Ishikawa (cell line): Measurements from ENCODE around the gene GCG.

Experiments
- CEBPB ChIP-seq: IDR thresholded peaks from 2 replicates; pipeline ENCODE4 v1.6.1; 2012
- CREB1 ChIP-seq: IDR thresholded peaks from 2 replicates; pipeline ENCODE4 v1.6.1; 2012; ENCODE audit warnings: low read depth
- EGR1 ChIP-seq: IDR thresholded peaks from 2 replicates; pipeline ENCODE4 v1.6.1; 2012
- EP300 ChIP-seq: IDR thresholded peaks from 2 replicates; pipeline ENCODE4 v1.6.1; 2012; ENCODE audit warnings: borderline replicate concordance
- FOXM1 ChIP-seq: IDR thresholded peaks from 2 replicates; pipeline ENCODE4 v1.6.1; 2012; ENCODE audit warnings: low read depth, borderline replicate concordance
- NFIC ChIP-seq: IDR thresholded peaks from 2 replicates; pipeline ENCODE4 v1.6.1; 2012
- RAD21 ChIP-seq: IDR thresholded peaks from 2 replicates; pipeline ENCODE4 v1.6.1; 2012; ENCODE audit warnings: low read depth
- TAF1 ChIP-seq: IDR thresholded peaks from 2 replicates; pipeline ENCODE4 v1.6.1; 2012; ENCODE audit warnings: low read depth, mild to moderate bottlenecking
- TCF12 ChIP-seq: IDR thresholded peaks from 2 replicates; pipeline ENCODE4 v1.6.1; 2012; ENCODE audit warnings: low read depth
- TEAD4 ChIP-seq: IDR thresholded peaks from 2 replicates; pipeline ENCODE4 v1.6.1; 2012
- YY1 ChIP-seq: IDR thresholded peaks from 2 replicates; pipeline ENCODE4 v1.6.1; 2012; ENCODE audit warnings: low read depth
- ZBTB7A ChIP-seq: IDR thresholded peaks from 2 replicates; pipeline ENCODE4 v1.6.1; 2012; ENCODE audit warnings: low read depth
- TF ChIP-seq, protein P1 (sequence below): IDR thresholded peaks from 2 replicates; pipeline ENCODE4 v1.6.1; 2012
- TF ChIP-seq, protein P2 (sequence below): IDR thresholded peaks from 2 replicates; pipeline ENCODE4 v1.6.1; 2012
- TF ChIP-seq, protein P3 (sequence below): IDR thresholded peaks from 2 replicates; pipeline ENCODE4 v1.6.1; 2012; ENCODE audit warnings: low read depth, mild to moderate bottlenecking

Gene GCG

DNA sequence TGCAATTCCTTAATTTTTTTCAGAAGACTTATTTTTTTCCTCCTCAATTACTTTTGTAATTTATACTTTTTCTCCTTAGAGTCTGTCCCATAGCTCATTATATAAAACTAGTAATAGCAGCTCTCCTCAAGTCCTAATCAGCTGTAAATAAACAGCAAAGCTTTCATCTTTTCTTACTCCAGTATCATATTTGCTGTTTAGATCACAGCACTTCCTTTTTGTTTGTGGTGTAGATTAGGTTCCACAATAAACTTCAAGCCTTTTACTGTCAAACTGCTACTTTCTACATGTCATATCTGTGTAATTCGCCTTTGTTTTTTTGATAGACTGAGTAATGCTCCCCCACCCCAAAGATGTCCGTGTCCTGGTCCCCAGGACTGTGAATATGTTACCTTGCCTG is 25.5 kb downstream of the GCG start:
- TF ChIP-seq CEBPB = no peak
- no peak for TF ChIP-seq NFIC
- TF ChIP-seq, protein P1, sequence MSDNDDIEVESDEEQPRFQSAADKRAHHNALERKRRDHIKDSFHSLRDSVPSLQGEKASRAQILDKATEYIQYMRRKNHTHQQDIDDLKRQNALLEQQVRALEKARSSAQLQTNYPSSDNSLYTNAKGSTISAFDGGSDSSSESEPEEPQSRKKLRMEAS = no peak
- no peak for TF ChIP-seq EP300
- TF ChIP-seq, protein P2, sequence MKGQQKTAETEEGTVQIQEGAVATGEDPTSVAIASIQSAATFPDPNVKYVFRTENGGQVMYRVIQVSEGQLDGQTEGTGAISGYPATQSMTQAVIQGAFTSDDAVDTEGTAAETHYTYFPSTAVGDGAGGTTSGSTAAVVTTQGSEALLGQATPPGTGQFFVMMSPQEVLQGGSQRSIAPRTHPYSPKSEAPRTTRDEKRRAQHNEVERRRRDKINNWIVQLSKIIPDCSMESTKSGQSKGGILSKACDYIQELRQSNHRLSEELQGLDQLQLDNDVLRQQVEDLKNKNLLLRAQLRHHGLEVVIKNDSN = no peak
- TF ChIP-seq YY1 = no peak
- no peak for TF ChIP-seq RAD21
- TF ChIP-seq TAF1 = no peak
- no peak for TF ChIP-seq FOXM1
- TF ChIP-seq ZBTB7A = no peak
- no peak for TF ChIP-seq TEAD4
- no peak for TF ChIP-seq CREB1
- TF ChIP-seq EGR1 = no peak
- no peak for TF ChIP-seq TCF12
- TF ChIP-seq, protein P3, sequence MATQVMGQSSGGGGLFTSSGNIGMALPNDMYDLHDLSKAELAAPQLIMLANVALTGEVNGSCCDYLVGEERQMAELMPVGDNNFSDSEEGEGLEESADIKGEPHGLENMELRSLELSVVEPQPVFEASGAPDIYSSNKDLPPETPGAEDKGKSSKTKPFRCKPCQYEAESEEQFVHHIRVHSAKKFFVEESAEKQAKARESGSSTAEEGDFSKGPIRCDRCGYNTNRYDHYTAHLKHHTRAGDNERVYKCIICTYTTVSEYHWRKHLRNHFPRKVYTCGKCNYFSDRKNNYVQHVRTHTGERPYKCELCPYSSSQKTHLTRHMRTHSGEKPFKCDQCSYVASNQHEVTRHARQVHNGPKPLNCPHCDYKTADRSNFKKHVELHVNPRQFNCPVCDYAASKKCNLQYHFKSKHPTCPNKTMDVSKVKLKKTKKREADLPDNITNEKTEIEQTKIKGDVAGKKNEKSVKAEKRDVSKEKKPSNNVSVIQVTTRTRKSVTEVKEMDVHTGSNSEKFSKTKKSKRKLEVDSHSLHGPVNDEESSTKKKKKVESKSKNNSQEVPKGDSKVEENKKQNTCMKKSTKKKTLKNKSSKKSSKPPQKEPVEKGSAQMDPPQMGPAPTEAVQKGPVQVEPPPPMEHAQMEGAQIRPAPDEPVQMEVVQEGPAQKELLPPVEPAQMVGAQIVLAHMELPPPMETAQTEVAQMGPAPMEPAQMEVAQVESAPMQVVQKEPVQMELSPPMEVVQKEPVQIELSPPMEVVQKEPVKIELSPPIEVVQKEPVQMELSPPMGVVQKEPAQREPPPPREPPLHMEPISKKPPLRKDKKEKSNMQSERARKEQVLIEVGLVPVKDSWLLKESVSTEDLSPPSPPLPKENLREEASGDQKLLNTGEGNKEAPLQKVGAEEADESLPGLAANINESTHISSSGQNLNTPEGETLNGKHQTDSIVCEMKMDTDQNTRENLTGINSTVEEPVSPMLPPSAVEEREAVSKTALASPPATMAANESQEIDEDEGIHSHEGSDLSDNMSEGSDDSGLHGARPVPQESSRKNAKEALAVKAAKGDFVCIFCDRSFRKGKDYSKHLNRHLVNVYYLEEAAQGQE = no peak

DNA sequence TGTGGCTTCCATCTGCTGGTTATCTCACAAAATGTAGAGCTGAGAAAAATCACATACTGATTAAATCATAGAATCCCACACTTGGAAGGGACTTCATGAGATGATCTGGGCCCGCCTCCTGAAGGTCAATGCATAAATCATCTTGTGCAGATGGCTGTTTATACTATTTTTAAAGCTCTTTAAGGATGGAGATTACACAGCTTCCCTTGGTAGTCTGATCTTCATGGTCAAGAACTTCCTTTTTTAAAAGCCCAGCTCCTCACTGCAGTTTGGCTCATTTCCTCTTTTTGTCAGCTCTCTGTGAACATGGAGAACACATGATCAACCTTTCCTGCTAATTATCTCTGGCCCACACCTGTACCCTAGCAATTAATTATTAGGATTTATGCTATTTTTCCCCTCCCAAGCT is 25.9 kb downstream of the GCG start:
- TF ChIP-seq TCF12 = no peak
- TF ChIP-seq YY1 = no peak
- no peak for TF ChIP-seq RAD21
- no peak for TF ChIP-seq TAF1
- no peak for TF ChIP-seq TEAD4
- TF ChIP-seq, protein P3 = no peak
- no peak for TF ChIP-seq NFIC
- TF ChIP-seq EP300 = no peak
- TF ChIP-seq, protein P2 = no peak
- no peak for TF ChIP-seq EGR1
- TF ChIP-seq CEBPB = no peak
- TF ChIP-seq, protein P1 = no peak

DNA sequence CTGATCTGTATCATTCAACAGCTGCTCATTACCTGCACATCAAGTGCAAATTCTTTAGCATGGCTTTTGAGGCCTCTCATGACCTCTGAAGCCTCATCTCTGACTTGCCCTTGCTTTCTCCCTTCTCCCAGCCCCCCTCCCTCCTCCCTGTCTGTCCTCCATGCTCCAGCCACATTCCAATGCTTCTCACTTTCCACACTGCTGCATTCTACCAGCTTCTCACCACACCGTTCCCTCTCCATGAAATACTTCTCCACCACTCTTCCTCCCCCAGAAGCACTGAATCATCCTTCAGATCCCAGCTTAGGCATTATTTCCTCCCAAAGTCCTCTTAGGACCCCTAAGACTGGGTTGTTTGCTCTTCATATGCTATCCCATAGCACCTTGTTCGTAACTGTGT is 26.9 kb downstream of the GCG start:
- TF ChIP-seq, protein P3 = no peak
- TF ChIP-seq TCF12 (no peak), TEAD4 (no peak), YY1 (no peak), EGR1 (no peak), RAD21 (no peak), NFIC (no peak), TAF1 (no peak), FOXM1 (no peak), ZBTB7A (no peak), CEBPB (no peak), CREB1 (no peak), EP300 (no peak)
- TF ChIP-seq, protein P1 = no peak
- TF ChIP-seq, protein P2 = no peak
